Loucy (cell line): Measurements from ENCODE around the gene HOXC4.

Source experiments
- H2AFZ ChIP-seq: fragments of 200-600 bp; sonication (generic); 2 replicates; pipeline ENCODE4 v1.6.0; 2016; ENCODE audit warnings: antibody characterized with exemption, mild to moderate bottlenecking, low read length, moderate library complexity
- H3F3A ChIP-seq: fragments of 200-600 bp; 2 replicates; pipeline ENCODE4 v1.6.0; 2016; ENCODE audit warnings: antibody characterized with exemption, low read depth, mild to moderate bottlenecking
- H3K27me3 ChIP-seq: fragments of 200-600 bp; sonication (generic); 2 replicates; pipeline ENCODE4 v1.6.1; 2014; ENCODE audit warnings: low read length, mild to moderate bottlenecking; ENCODE audit not compliant: insufficient read depth, poor library complexity, severe bottlenecking
- H3K36me3 ChIP-seq: fragments of 200-600 bp; sonication (generic); 2 replicates; pipeline ENCODE4 v1.6.1; 2016; ENCODE audit warnings: low read length; ENCODE audit not compliant: insufficient read depth
- H3K4me1 ChIP-seq: fragments of 200-600 bp; sonication (generic); 2 replicates; pipeline ENCODE4 v1.5.1; 2014; ENCODE audit warnings: low read length, mild to moderate bottlenecking; ENCODE audit not compliant: insufficient read depth, poor library complexity, severe bottlenecking
- H3K4me2 ChIP-seq: fragments of 200-600 bp; sonication (generic); 2 replicates; pipeline ENCODE4 v1.6.0; 2014; ENCODE audit warnings: antibody characterized with exemption, low read length, low read depth, mild to moderate bottlenecking; ENCODE audit not compliant: poor library complexity, severe bottlenecking
- H3K4me3 ChIP-seq: fragments of 200-600 bp; sonication (generic); 2 replicates; pipeline ENCODE4 v1.5.1; 2014; ENCODE audit warnings: low read length, mild to moderate bottlenecking, mixed read lengths; ENCODE audit not compliant: poor library complexity, severe bottlenecking
- H3K79me2 ChIP-seq: fragments of 200-600 bp; sonication (generic); 2 replicates; pipeline ENCODE4 v1.6.1; 2014; ENCODE audit warnings: low read length; ENCODE audit not compliant: insufficient read depth
- H3K9ac ChIP-seq: fragments of 200-600 bp; sonication (generic); 2 replicates; pipeline ENCODE4 v1.6.0; 2014; ENCODE audit warnings: mild to moderate bottlenecking, low read depth, low read length, moderate library complexity; ENCODE audit not compliant: poor library complexity, severe bottlenecking
- H3K9me2 ChIP-seq: fragments of 200-600 bp; sonication (generic); replicated peaks from 2 replicates; pipeline ENCODE4 v1.6.1; 2016; ENCODE audit warnings: low read depth, low read length, mixed read lengths
- H3K9me3 ChIP-seq: fragments of 200-600 bp; sonication (generic); 2 replicates; pipeline ENCODE4 v1.6.1; 2014; ENCODE audit warnings: mild to moderate bottlenecking, antibody characterized with exemption, low read length, low read depth; ENCODE audit not compliant: insufficient read depth
- H4K20me1 ChIP-seq: fragments of 200-600 bp; sonication (generic); 2 replicates; pipeline ENCODE4 v1.6.0; 2014; ENCODE audit warnings: antibody characterized with exemption, low read length, mild to moderate bottlenecking; ENCODE audit not compliant: insufficient read depth, poor library complexity, severe bottlenecking
- EZH2phosphoT487 ChIP-seq: fragments of 200-600 bp; IDR thresholded peaks from 2 replicates; pipeline ENCODE4 v1.6.1; 2018; ENCODE audit warnings: antibody characterized with exemption, mild to moderate bottlenecking, moderate library complexity, borderline replicate concordance
- TF ChIP-seq, protein P1 (sequence below): fragments of 200-600 bp; sonication (generic); conservative IDR thresholded peaks from 2 replicates; pipeline ENCODE4 v1.5.1; 2014; ENCODE audit warnings: mild to moderate bottlenecking, antibody characterized with exemption, low read length

HOXC4 gene

DNA sequence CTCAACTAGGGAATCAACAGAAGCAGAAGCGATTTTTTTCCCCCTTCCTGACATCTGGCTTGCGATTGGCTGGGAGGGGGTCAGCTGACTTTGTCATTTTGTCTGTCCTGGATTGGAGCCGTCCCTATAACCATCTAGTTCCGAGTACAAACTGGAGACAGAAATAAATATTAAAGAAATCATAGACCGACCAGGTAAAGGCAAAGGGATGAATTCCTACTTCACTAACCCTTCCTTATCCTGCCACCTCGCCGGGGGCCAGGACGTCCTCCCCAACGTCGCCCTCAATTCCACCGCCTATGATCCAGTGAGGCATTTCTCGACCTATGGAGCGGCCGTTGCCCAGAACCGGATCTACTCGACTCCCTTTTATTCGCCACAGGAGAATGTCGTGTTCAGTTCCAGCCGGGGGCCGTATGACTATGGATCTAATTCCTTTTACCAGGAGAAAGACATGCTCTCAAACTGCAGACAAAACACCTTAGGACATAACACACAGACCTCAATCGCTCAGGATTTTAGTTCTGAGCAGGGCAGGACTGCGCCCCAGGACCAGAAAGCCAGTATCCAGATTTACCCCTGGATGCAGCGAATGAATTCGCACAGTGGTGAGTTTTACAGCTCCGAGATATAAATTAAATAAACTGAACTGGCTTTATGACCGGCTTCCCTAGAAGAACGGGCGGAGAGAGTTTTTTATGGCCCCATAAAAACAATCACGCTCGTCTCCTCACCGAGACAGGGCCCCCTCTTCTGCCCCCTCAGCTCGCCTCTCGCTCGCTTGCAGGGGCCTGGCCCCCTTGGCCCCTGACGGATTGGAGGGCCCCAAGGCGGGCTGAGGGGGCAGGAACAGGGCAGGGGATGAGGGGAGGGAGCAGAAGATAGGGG, 25.1 kb upstream of the HOXC4 start, which contains the start of gene HOXC6:
TSS of gene HOXC6 (plus strand) at position 127 of the 888 bp plus-strand sequence. CDS start at position 209, 82 bp downstream.
- H2AFZ ChIP-seq = no peak within 1 kb of the TSS
- H4K20me1 ChIP-seq = peaks cover 71% of the 10 kb centered on the region
- peaks cover 66% of the 10 kb centered on the region for H3K79me2 ChIP-seq
- no peaks in the 10 kb centered on the region for H3K9me2 ChIP-seq
- no peak within 1 kb of the TSS for H3K4me3 ChIP-seq
- H3K9ac ChIP-seq = no peak within 1 kb of the TSS
- H3K27me3 ChIP-seq = no peaks in the 10 kb centered on the region
- H3K4me1 ChIP-seq = peaks cover 36% of the 10 kb centered on the region
- no peaks in the 10 kb centered on the region for H3K9me3 ChIP-seq
- TF ChIP-seq EZH2phosphoT487 = no peak
- TF ChIP-seq, protein P1, sequence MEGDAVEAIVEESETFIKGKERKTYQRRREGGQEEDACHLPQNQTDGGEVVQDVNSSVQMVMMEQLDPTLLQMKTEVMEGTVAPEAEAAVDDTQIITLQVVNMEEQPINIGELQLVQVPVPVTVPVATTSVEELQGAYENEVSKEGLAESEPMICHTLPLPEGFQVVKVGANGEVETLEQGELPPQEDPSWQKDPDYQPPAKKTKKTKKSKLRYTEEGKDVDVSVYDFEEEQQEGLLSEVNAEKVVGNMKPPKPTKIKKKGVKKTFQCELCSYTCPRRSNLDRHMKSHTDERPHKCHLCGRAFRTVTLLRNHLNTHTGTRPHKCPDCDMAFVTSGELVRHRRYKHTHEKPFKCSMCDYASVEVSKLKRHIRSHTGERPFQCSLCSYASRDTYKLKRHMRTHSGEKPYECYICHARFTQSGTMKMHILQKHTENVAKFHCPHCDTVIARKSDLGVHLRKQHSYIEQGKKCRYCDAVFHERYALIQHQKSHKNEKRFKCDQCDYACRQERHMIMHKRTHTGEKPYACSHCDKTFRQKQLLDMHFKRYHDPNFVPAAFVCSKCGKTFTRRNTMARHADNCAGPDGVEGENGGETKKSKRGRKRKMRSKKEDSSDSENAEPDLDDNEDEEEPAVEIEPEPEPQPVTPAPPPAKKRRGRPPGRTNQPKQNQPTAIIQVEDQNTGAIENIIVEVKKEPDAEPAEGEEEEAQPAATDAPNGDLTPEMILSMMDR = no peak
- peaks cover 8% of the 10 kb centered on the region; the same call in 1 of the 2 replicates for H3F3A ChIP-seq
- H3K4me2 ChIP-seq = no peak within 1 kb of the TSS
- peaks cover 33% of the 10 kb centered on the region; the same call in 1 of the 2 replicates for H3K36me3 ChIP-seq

GRCh38 chr12:54029529-54030441, 23.9 kb upstream of the HOXC4 start:
- Histone ChIP-seq H4K20me1 (peaks cover 61% of the 10 kb centered on the region), H3K4me2 (no peak overlapping the region), H3K9me2 (no peaks in the 10 kb centered on the region), H3K79me2 (peaks cover 62% of the 10 kb centered on the region), H3K4me3 (no peak overlapping the region), H3K4me1 (peaks cover 34% of the 10 kb centered on the region), H2AFZ (no peak overlapping the region), H3K27me3 (no peaks in the 10 kb centered on the region), H3K9ac (no peak overlapping the region), H3K9me3 (no peaks in the 10 kb centered on the region), H3F3A (peaks cover 8% of the 10 kb centered on the region; the same call in 1 of the 2 replicates), H3K36me3 (peaks cover 33% of the 10 kb centered on the region; the same call in 1 of the 2 replicates)
- no peak for TF ChIP-seq EZH2phosphoT487
- TF ChIP-seq, protein P1 = no peak

DNA sequence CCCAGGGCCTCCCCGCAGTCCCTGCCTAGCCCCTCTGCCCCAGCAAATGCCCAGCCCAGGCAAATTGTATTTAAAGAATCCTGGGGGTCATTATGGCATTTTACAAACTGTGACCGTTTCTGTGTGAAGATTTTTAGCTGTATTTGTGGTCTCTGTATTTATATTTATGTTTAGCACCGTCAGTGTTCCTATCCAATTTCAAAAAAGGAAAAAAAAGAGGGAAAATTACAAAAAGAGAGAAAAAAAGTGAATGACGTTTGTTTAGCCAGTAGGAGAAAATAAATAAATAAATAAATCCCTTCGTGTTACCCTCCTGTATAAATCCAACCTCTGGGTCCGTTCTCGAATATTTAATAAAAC, 23.2 kb upstream of the HOXC4 start:
- no peak for TF ChIP-seq EZH2phosphoT487
- TF ChIP-seq, protein P1 = no peak
- peaks cover 58% of the 10 kb centered on the region for H4K20me1 ChIP-seq
- H3K9me2 ChIP-seq = no peaks in the 10 kb centered on the region

More for the DNA sequence above, 23.2 kb upstream of the HOXC4 start:
- no peaks in the 10 kb centered on the region for H3K27me3 ChIP-seq
- H2AFZ ChIP-seq = no peak overlapping the region
- peaks cover 62% of the 10 kb centered on the region for H3K79me2 ChIP-seq
- no peak overlapping the region for H3K9ac ChIP-seq
- peaks cover 35% of the 10 kb centered on the region for H3K4me1 ChIP-seq
- H3K4me3 ChIP-seq = no peak overlapping the region
- H3K9me3 ChIP-seq = no peaks in the 10 kb centered on the region
- H3K4me2 ChIP-seq = no peak overlapping the region
- H3F3A ChIP-seq = peaks cover 8% of the 10 kb centered on the region; the same call in 1 of the 2 replicates
- H3K36me3 ChIP-seq = peaks cover 33% of the 10 kb centered on the region; the same call in 1 of the 2 replicates
